GM12874 (cell line): ENCODE data around the gene ABO.

Source experiments
- CTCF ChIP-seq: IDR thresholded peaks from 2 replicates; pipeline ENCODE4 v1.5.1; 2011; ENCODE audit warnings: low read depth, mild to moderate bottlenecking, control low read depth, low read length, moderate library complexity; ENCODE audit not compliant: insufficient read depth

The ABO gene

GRCh38 chr9:133249337-133249736 is 25.7 kb downstream of the ABO start:
- TF ChIP-seq CTCF: no peak

- no peak for TF ChIP-seq CTCF
Measured at GRCh38 chr9:133248726-133249295, 26.2 kb downstream of the ABO start.

- no peak for TF ChIP-seq CTCF
Measured at GRCh38 chr9:133247632-133248031, 27.4 kb downstream of the ABO start.

- no peak for TF ChIP-seq CTCF
Measured at GRCh38 chr9:133246991-133247390, 28.0 kb downstream of the ABO start.

GRCh38 chr9:133246562-133246961 is 28.4 kb downstream of the ABO start:
- no peak for TF ChIP-seq CTCF

- TF ChIP-seq CTCF: no peak
Measured at GRCh38 chr9:133242991-133243390, 32.0 kb downstream of the ABO start.

- TF ChIP-seq CTCF: no peak
Measured at GRCh38 chr9:133242241-133242640, 32.8 kb downstream of the ABO start.
